GM19324 (cell line): ENCODE measurements around the gene PCDHGB2.
"Not testable (repeated sequence)": the region's sequence is repeated elsewhere in the genome, so short reads cannot be mapped to it uniquely, and the experiment has no call there.

Experiments used
- ATAC-seq: cut with Tn5 transposase; IDR thresholded peaks from one replicate; pipeline ENCODE4 v1.9.1; 2021; ENCODE audit warnings: mild to moderate bottlenecking, moderate library complexity; ENCODE audit not compliant: unreplicated experiment, low FRiP score

PCDHGB2 gene

DNA sequence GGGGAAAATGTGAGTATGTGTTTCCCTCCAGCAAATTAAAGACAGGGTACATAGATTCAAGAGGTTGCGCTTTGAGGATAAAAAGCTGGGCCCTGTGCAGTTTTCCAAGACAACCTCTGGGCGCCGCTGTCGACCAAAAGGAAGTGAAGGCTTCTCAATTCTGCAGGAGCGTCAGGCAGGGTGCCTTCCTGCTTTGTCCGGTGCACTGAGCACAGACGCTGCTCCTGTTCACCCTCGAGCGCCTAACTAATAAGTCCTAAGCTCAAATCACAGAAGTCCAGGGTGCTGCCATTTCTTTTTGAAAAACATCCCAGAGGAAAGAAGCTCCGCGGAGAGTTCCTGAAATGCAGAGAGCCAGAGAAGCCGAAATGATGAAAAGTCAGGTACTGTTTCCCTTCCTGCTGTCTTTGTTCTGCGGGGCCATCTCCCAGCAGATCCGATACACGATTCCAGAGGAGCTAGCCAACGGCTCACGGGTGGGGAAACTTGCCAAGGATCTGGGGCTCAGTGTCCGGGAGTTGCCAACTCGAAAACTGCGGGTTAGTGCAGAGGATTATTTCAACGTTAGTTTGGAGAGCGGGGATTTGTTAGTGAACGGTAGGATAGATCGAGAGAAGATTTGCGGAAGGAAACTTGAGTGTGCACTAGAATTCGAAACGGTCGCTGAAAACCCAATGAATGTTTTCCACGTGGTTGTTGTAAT lies 9.7 kb upstream of the PCDHGB2 start, which contains the start of gene PCDHGB1:
Gene PCDHGB1 (plus strand): TSS at position 183 of the 703 bp plus-strand sequence. CDS start 162 bp downstream, at position 345.
- ATAC-seq: no peak

DNA sequence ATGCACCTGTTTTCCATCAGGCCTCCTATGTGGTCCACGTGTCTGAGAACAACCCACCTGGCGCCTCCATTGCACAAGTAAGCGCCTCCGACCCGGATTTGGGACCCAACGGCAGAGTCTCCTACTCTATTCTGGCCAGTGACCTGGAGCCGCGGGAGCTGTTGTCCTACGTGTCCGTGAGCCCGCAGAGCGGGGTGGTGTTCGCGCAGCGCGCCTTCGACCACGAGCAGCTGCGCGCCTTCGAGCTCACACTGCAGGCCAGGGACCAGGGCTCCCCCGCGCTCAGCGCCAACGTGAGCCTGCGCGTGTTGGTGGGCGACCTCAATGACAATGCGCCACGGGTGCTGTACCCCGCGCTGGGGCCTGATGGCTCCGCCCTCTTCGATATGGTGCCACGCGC lies 8.2 kb upstream of the PCDHGB2 start:
- ATAC-seq: no peak

GRCh38 chr5:141354900-141355469 lies 4.8 kb upstream of the PCDHGB2 start, which contains the start of gene PCDHGA4:
PCDHGA4 (plus strand) TSS chr5:141355021; CDS start chr5:141355108, 87 bp downstream.
- ATAC-seq: no peak

DNA sequence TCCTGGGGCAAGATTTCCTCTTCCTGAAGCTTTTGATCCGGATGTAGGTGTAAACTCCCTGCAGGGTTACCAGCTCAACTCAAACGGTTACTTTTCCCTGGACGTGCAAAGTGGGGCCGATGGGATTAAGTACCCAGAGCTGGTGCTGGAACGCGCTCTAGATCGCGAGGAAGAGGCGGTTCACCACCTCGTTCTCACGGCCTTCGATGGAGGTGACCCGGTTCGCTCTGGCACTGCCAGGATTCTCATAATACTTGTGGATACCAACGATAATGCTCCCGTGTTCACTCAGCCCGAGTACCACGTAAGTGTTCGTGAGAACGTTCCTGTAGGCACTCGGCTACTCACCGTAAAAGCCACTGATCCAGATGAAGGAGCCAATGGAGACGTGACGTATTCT lies 4.2 kb upstream of the PCDHGB2 start:
- no peak for ATAC-seq

GRCh38 chr5:141356133-141356532 lies 3.7 kb upstream of the PCDHGB2 start:
- ATAC-seq: no peak

- ATAC-seq: no peak
Measured at GRCh38 chr5:141356950-141357349, 2.8 kb upstream of the PCDHGB2 start.

GRCh38 chr5:141360685-141361084 lies 891 bp downstream of the PCDHGB2 start:
- ATAC-seq: no peak

DNA sequence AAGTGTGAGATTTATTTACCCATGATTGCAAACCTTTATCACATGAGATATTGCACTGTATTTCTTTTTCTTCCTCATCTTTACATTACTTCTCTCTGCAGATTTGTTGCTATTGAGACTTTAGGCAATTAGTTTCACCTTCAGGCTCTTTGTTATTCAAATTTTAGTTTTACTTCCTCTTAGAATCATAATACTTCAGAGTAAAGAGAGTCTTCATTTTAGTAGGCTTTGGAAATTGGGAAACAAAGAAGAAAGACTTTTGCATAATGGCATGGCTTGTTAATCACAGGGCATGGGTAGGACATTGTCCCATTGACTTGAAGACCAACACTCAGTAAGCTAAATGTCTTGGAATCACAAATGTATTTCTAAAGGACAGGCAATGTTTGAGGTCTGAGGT lies 2.9 kb downstream of the PCDHGB2 start:
- no peak for ATAC-seq

DNA sequence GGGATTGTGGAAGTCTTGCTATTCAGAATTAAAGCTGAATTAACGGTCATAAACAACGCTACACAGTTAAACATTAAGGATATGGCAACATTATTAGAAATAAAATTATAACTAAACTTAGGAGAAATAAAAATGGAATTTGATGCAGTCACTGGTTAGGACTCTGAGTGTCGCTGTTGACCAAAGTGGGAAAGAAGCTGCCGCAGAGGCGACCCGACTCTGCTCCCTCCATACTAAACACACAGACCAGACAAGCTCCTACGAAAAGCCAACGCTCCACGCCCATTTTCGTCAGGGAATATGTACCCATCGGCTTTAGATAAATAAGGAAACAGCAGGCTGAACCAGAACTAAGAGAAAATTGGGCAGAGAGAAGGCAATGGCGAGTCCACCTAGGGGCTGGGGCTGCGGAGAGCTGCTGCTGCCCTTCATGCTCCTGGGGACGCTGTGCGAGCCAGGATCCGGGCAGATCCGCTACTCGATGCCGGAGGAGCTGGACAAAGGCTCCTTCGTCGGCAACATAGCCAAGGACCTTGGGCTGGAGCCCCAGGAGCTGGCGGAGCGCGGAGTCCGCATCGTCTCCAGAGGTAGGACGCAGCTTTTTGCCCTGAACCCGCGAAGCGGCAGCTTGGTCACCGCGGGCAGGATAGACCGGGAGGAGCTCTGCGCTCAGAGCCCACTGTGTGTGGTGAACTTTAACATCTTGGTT lies 4.3 kb downstream of the PCDHGB2 start, which contains the start of gene PCDHGA5:
Gene PCDHGA5 (plus strand): TSS at position 211 of the 709 bp plus-strand sequence. CDS start 169 bp downstream, at position 380.
- ATAC-seq: no peak

DNA sequence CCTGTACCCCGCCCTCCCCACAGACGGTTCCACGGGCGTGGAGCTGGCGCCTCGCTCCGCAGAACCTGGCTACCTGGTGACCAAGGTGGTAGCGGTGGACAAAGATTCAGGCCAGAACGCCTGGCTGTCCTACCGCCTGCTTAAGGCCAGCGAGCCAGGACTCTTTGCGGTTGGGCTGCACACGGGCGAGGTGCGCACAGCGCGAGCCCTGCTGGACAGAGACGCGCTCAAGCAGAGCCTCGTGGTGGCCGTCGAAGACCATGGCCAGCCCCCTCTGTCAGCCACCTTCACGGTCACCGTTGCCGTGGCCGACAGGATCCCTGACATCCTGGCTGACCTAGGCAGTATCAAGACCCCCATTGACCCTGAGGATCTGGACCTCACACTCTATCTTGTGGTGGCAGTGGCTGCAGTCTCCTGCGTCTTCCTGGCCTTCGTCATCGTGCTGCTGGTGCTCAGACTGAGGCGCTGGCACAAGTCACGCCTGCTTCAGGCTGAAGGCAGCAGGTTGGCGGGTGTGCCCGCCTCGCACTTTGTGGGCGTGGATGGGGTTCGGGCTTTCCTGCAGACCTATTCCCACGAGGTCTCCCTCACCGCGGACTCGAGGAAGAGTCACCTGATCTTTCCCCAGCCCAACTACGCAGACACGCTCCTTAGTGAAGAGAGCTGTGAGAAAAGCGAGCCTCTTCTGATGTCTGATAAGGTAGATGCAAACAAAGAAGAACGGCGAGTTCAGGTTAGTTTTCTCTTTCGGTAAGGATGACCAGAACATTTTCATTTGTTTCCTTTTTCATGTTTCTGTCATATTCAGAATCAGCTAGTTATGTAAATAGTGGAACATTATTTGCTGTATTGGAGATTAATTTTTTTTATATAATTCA lies 6.5 kb downstream of the PCDHGB2 start:
- no peak for ATAC-seq

- no peak for ATAC-seq
Measured at GRCh38 chr5:141369994-141370848, 10.4 kb downstream of the PCDHGB2 start, which contains the start of gene PCDHGB3. PCDHGB3 (plus strand) TSS chr5:141370242; CDS start chr5:141370395, 153 bp downstream.

- ATAC-seq: no peak
Measured at GRCh38 chr5:141371572-141372475, 12.0 kb downstream of the PCDHGB2 start.

GRCh38 chr5:141373673-141374317 lies 14.0 kb downstream of the PCDHGB2 start, which contains the start of gene PCDHGA6:
PCDHGA6 (plus strand) TSS chr5:141373891; CDS start chr5:141374084, 193 bp downstream.
- no peak for ATAC-seq

DNA sequence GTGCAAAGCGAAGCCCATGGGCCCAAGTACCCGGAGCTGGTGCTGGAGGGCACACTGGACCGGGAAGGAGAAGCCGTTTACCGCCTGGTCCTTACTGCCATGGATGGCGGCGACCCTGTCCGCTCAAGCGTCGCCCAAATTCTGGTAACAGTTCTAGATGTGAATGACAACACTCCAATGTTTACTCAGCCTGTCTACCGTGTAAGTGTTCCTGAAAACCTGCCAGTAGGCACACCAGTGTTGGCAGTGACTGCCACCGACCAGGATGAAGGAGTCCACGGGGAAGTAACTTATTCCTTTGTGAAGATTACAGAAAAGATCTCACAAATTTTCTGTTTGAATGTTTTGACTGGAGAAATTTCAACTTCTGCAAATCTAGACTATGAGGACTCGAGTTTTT lies 14.8 kb downstream of the PCDHGB2 start:
- no peak for ATAC-seq

DNA sequence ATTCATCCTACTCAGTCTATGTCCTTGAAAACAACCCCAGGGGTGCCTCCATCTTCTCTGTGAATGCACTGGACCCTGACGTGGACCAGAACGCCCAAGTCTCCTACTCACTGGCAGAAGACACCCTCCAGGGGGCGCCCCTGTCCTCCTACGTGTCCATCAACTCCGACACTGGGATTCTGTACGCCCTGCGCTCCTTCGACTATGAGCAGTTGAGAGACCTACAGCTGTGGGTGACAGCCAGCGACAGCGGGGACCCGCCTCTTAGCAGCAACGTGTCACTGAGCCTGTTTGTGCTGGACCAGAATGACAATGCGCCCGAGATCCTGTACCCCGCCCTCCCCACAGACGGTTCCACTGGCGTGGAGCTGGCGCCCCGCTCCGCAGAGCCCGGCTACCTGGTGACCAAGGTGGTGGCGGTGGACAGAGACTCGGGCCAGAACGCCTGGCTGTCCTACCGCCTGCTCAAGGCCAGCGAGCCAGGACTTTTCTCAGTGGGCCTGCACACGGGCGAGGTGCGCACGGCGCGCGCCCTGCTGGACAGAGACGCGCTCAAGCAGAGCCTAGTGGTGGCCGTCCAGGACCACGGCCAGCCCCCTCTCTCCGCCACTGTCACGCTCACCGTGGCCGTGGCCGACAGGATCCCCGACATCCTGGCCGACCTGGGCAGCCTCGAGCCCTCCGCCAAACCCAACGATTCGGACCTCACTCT lies 15.8 kb downstream of the PCDHGB2 start:
- ATAC-seq: not testable (repeated sequence)

- ATAC-seq: no peak
Measured at GRCh38 chr5:141382469-141383294, 22.9 kb downstream of the PCDHGB2 start, which contains the start of gene PCDHGA7. PCDHGA7 (plus strand) TSS chr5:141382742; CDS start chr5:141382900, 158 bp downstream.
